Left lung (tissue), 14 donors: Measurements from ENCODE around the gene C1QL4. TPM values are rescaled to one million over a fixed set of nuclear protein-coding genes. Genes with fewer than 3 reads are reported as not detected.
"Not testable (repeated sequence)": the region's sequence is repeated elsewhere in the genome, so short reads cannot be mapped to it uniquely, and the experiment has no call there.

Source experiments
- ATAC-seq: fragments of 200-7000 bp; cut with Tn5 transposase; one replicate; pipeline ENCODE4 v1.9.1; 2020; ENCODE audit warnings: moderate library complexity
- DNase-seq, 4 donors: peaks; one replicate each; pipeline ENCODE4 v3.0.0-alpha.2; 2013 to 2020
- H3K27ac ChIP-seq, 2 donors: fragments of 200-600 bp; sonication (generic) in 1 of 2; one replicate each; pipeline versions ENCODE4 v1.5.0 to v1.8.0; 2020 to 2021
- H3K27me3 ChIP-seq, 2 donors: fragments of 200-600 bp; sonication (generic) in 1 of 2; one replicate each; pipeline versions ENCODE4 v1.5.0 to v1.8.0; 2020 to 2021
- H3K36me3 ChIP-seq, 2 donors: fragments of 200-600 bp; sonication (generic) in 1 of 2; one replicate each; pipeline versions ENCODE4 v1.5.0 to v1.8.0; 2020 to 2021
- H3K4me1 ChIP-seq, 2 donors: fragments of 200-600 bp; one replicate each; pipeline ENCODE4 v1.8.0; 2021
- H3K4me3 ChIP-seq, 2 donors: fragments of 200-600 bp; sonication (generic) in 1 of 2; one replicate each; pipeline versions ENCODE4 v1.5.0 to v1.8.0; 2020 to 2021; ENCODE audit warnings: mild to moderate bottlenecking in 1 of 2
- H3K9me3 ChIP-seq, 2 donors: fragments of 200-600 bp; sonication (generic) in 1 of 2; one replicate each; pipeline versions ENCODE4 v1.5.0 to v1.8.0; 2020 to 2021
- CTCF ChIP-seq, 2 donors: fragments of 200-600 bp; sonication (generic) in 1 of 2; IDR thresholded peaks; one replicate each; pipeline versions ENCODE4 v1.5.0 to v1.8.0; 2021; ENCODE audit warnings: antibody characterized with exemption in 2 of 2
- intact Hi-C, 2 donors: fragments of 100-400 bp; cut with DNase I; formaldehyde crosslinking; loops; one replicate each; pipeline versions ENCODE4 v1.11.2 to v1.14.2; 2022
- long read RNA-seq, 12 donors: library from polyadenylated mRNA in 2 of 12; unstranded in 2 of 12; transcript quantifications; one replicate each; pipeline ENCODE4 v2.0.0 and lab custom pipeline, GENCODE V29; 2019 to 2026
- polyA plus RNA-seq, 6 donors: library from polyadenylated mRNA; unstranded; fragments of 120-200 nt; gene quantifications; one replicate each; pipeline ENCODE4 v1.2.1, GENCODE V29; 2013; ENCODE audit not compliant: insufficient read length in 6 of 6
- total RNA-seq, 2 donors: library from RNA; stranded (reverse); fragmentation: NEBNext Ultra II Directional; extraction: Animal tissue kit (Norgen Biotek cat#: 25700); gene quantifications; one replicate each; pipeline ENCODE4 v1.2.1, GENCODE V29; 2021
- donor health status: DM: no; HTN: yes; CAD: no.
- donor health status: DM: no; HTN: no; CAD: no.

C1QL4 gene
- total RNA-seq (not detected), polyA plus RNA-seq (under 1 TPM in 1 of 6 donors, not detected in 5; 0.07 TPM)
- long read RNA-seq, donor 1, result 0 reads
- long read RNA-seq, donor 2, result 0 reads
- long read RNA-seq, donor 3, result 0 reads
- long read RNA-seq, donor 4, result 0 reads
- long read RNA-seq, donor 5, result 0 reads
- long read RNA-seq, donor 6, result 0 reads
- long read RNA-seq, donor 7, partial matches to known transcripts, result 18 of 18 reads
- long read RNA-seq, donor 7, other reads (novel, unspliced or antisense), result 0 of 18 reads
- long read RNA-seq, donor 8, result 0 reads
- long read RNA-seq, donor 9, result 0 reads
- long read RNA-seq, donor 10, result 0 reads
- long read RNA-seq, donor 11, transcript C1QL4-201 (2 exons, 2,071 nt), result major isoform, 17 of 17 reads
- long read RNA-seq, donor 11, partial matches to known transcripts, result 0 of 17 reads
- long read RNA-seq, donor 11, other reads (novel, unspliced or antisense), result 0 of 17 reads
- long read RNA-seq, donor 12, result 0 reads

- no peaks in the 10 kb centered on the region for H3K9me3 ChIP-seq
- DNase-seq, result peak; percentile 70 to 96 (median 82)
- peak; percentile 98 for TF ChIP-seq CTCF (IDR thresholded peaks at IDR 0.05)
- H3K4me1 ChIP-seq, result peaks cover 7 to 32% of the 10 kb centered on the region in 2 donors
- ATAC-seq, result peak; percentile 95
- H3K36me3 ChIP-seq, result no peaks in the 10 kb centered on the region
- intact Hi-C loops, result no loop called here
- H3K4me3 ChIP-seq, result peak within 1 kb of the TSS; percentile 10 to 29
- H3K27ac ChIP-seq, result no peak within 1 kb of the TSS
- peaks cover 53 to 98% of the 10 kb centered on the region in 2 donors for H3K27me3 ChIP-seq
These were observed at the start of gene C1QL4 for GRCh38 chr12:49336645-49337584. Gene C1QL4, minus strand, starts transcription at chr12:49337188. Its CDS starts 711 bp downstream, at chr12:49336477.

GRCh38 chr12:49380184-49380583 lies 43.2 kb upstream of the C1QL4 start:
- H3K9me3 ChIP-seq, H3K4me3 ChIP-seq, H3K4me1 ChIP-seq, intact Hi-C loops, H3K27ac ChIP-seq, ATAC-seq, H3K36me3 ChIP-seq, H3K27me3 ChIP-seq, DNase-seq: not testable (repeated sequence)

- DNase-seq, result no peak
- no peak for TF ChIP-seq CTCF (IDR thresholded peaks at IDR 0.05)
- intact Hi-C loops, result no loop called here
These were observed 40.4 kb upstream of the C1QL4 start for GRCh38 chr12:49377386-49377785.

GRCh38 chr12:49375406-49375805 lies 38.4 kb upstream of the C1QL4 start:
- no peak overlapping the region for H3K27ac ChIP-seq
- intact Hi-C loops, result no loop called here
- no peaks in the 10 kb centered on the region for H3K9me3 ChIP-seq
- no peaks in the 10 kb centered on the region for H3K36me3 ChIP-seq
- ATAC-seq (no peak), DNase-seq (no peak)
- H3K4me1 ChIP-seq, result no peaks in the 10 kb centered on the region
- no peak for TF ChIP-seq CTCF (IDR thresholded peaks at IDR 0.05)
- no peaks in the 10 kb centered on the region for H3K27me3 ChIP-seq
- no peak overlapping the region for H3K4me3 ChIP-seq

More at GRCh38 chr12:49377386-49377785, 40.4 kb upstream of the C1QL4 start:
- Histone ChIP-seq H3K9me3 (no peaks in the 10 kb centered on the region), H3K4me1 (peaks cover 0 to 6% of the 10 kb centered on the region in 2 donors), H3K36me3 (no peaks in the 10 kb centered on the region), H3K27ac (no peak overlapping the region), H3K4me3 (no peak overlapping the region), H3K27me3 (no peaks in the 10 kb centered on the region)
- no peak for ATAC-seq

- TF ChIP-seq CTCF (IDR thresholded peaks at IDR 0.05), result no peak
- H3K4me1 ChIP-seq, result peaks cover 7 to 19% of the 10 kb centered on the region in 2 donors
- H3K36me3 ChIP-seq, result no peaks in the 10 kb centered on the region
- no peak for ATAC-seq
- H3K4me3 ChIP-seq, result no peak overlapping the region
- no peaks in the 10 kb centered on the region for H3K9me3 ChIP-seq
- intact Hi-C loops, result no loop called here
- DNase-seq, result no peak
- no peaks in the 10 kb centered on the region for H3K27me3 ChIP-seq
- H3K27ac ChIP-seq, result no peak overlapping the region
These were observed 33.6 kb upstream of the C1QL4 start for GRCh38 chr12:49370539-49370938.
